GM12875 (cell line): ENCODE results near the gene CENPV.
A peak's percentile ranks its signal among the peaks of the same experiment; 100 is the strongest.

ENCODE experiments used
- H3K4me3 ChIP-seq: one replicate; pipeline ENCODE4 v1.5.1; 2011; ENCODE audit warnings: low read depth, low read length, control low read depth
- TF ChIP-seq, protein P1 (sequence below): IDR thresholded peaks from 2 replicates; pipeline ENCODE4 v1.5.1; 2011; ENCODE audit warnings: low read depth, mild to moderate bottlenecking, control low read depth, inconsistent platforms, low read length, moderate library complexity, borderline replicate concordance; ENCODE audit not compliant: insufficient read depth

Gene CENPV

GRCh38 chr17:16374146-16374938 lies 21.1 kb upstream of the CENPV start:
- TF ChIP-seq, protein P1, sequence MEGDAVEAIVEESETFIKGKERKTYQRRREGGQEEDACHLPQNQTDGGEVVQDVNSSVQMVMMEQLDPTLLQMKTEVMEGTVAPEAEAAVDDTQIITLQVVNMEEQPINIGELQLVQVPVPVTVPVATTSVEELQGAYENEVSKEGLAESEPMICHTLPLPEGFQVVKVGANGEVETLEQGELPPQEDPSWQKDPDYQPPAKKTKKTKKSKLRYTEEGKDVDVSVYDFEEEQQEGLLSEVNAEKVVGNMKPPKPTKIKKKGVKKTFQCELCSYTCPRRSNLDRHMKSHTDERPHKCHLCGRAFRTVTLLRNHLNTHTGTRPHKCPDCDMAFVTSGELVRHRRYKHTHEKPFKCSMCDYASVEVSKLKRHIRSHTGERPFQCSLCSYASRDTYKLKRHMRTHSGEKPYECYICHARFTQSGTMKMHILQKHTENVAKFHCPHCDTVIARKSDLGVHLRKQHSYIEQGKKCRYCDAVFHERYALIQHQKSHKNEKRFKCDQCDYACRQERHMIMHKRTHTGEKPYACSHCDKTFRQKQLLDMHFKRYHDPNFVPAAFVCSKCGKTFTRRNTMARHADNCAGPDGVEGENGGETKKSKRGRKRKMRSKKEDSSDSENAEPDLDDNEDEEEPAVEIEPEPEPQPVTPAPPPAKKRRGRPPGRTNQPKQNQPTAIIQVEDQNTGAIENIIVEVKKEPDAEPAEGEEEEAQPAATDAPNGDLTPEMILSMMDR = no peak
- no peak overlapping the region for H3K4me3 ChIP-seq

GRCh38 chr17:16371742-16372141 lies 18.5 kb upstream of the CENPV start:
- TF ChIP-seq, protein P1 = no peak

GRCh38 chr17:16364625-16365024 lies 11.4 kb upstream of the CENPV start:
- no peak overlapping the region for H3K4me3 ChIP-seq
- TF ChIP-seq, protein P1 = no peak

More at GRCh38 chr17:16371742-16372141, 18.5 kb upstream of the CENPV start:
- H3K4me3 ChIP-seq = no peak overlapping the region

DNA sequence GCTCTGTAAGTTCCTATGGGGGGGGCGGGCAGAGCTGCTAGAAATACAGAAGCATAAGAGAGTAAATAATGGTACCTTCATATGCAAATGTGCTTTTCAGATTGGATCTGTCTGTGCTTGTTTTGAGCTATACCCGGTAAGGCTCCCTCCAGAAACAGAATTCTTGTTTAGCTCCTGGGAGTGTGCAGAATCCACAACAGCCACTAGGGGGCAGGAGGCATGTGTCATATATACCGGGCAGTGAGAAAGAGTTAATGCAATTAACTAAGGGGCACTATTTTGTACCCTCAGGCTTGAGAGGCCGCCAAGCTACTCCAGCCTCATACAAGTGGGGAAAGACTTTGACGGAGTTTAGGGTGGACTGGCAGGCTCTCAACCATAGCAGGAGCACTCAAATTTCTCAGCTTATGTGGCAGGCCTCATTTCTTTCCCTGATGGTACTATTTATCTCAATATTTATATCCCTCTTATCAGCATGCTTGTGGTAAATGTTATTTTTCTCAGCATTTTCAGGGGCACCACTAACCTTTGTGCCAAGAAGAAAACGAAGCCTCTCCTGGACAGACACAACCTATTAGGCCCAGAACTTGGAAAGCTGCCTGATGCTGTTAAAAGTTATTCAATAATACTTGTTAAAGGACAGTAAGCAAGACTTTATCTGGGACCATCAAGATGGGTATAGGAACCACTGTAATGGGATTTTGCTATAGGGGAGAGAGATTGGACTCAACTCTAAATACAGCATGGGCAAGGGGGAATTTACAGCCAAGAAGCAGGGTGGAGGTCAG lies 10.7 kb upstream of the CENPV start:
- TF ChIP-seq, protein P1 = peak; percentile 88
- no peak overlapping the region for H3K4me3 ChIP-seq

DNA sequence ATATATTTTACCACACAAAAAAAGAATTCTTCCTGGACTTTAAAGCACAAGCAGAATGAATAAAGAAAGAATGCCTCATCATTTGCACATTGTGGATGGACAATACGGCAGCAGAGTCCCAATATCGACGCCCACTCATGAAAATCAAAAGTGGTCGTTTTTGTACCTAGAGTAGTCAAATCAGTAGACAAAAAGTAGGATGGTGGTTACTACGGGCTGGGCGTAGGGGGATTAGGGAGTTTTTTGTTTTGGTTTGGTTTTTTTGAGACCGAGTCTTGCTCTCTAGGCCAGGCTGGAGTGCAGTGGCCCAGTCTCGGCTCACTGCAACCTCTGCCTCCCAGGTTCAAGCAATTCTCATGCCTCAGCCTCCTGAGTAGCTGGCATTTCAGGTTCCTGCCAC lies 8.6 kb upstream of the CENPV start:
- TF ChIP-seq, protein P1 = no peak
- no peak overlapping the region for H3K4me3 ChIP-seq

DNA sequence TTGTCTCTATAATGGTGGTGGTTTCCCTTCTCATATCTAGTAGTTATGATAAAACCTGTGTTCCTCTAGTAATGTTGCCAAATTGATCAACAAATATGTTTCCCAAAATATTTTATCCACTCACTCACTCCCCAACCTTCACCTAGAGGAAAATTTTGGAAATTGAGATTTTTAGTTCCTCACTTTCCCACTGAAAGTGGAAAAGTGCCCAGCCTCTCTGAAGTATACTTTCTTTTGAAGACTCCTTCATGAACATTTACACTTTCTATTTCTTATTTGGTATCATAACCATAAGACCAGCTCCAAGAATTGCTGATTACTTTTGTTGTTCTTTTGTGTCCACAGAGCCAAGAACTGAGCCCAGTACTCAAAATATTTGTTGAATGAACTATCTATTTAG lies 5.1 kb upstream of the CENPV start:
- TF ChIP-seq, protein P1 = no peak
- H3K4me3 ChIP-seq = no peak overlapping the region

DNA sequence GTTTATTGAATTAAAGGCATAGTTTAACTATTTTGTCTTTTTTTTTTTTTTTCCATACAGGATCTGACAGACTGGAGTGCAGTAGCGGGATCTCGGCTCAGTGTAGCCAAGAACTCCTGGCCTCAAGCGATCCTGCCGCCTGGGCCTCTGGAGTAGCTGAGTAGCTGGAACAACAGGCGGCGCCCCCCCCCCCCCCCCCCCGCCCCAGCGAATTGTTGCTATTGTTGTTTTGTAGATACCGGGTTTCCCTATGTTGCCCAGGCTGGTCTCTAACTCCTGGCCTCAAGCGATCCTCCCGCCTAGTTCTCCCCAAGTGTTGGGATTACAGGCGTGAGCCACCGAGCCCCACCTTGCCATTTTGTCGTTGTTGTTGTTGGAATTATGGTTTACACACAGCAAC lies 1.3 kb upstream of the CENPV start:
- TF ChIP-seq, protein P1 = no peak

More for the DNA sequence above, 1.3 kb upstream of the CENPV start:
- H3K4me3 ChIP-seq = no peak overlapping the region
